H1 (cell line): ENCODE results near the gene RABEPK. TPM values are rescaled to one million over a fixed set of nuclear protein-coding genes. Genes with fewer than 3 reads are reported as not detected.

Experiments used
- ASH2L ChIP-seq: fragments of 200-600, 300-600 bp; sonication (generic); IDR thresholded peaks from one replicate; pipeline ENCODE4 v1.7.1; 2017; ENCODE audit warnings: low read length
- CBX5 ChIP-seq: fragments of 300-800, 300-1000 bp; sonication (generic); IDR thresholded peaks from 2 replicates; pipeline ENCODE4 v1.7.1; 2016; ENCODE audit warnings: antibody characterized with exemption, low read length, low read depth
- CEBPB ChIP-seq: IDR thresholded peaks from 2 replicates; pipeline ENCODE4 v1.6.1; 2012; ENCODE audit warnings: low read depth, low read length
- CTBP2 ChIP-seq: IDR thresholded peaks from 2 replicates; pipeline ENCODE4 v1.7.0; 2011; ENCODE audit warnings: borderline replicate concordance, mild to moderate bottlenecking, moderate library complexity, mixed read lengths, low read length; ENCODE audit not compliant: insufficient read depth, insufficient read length
- EGR1 ChIP-seq: IDR thresholded peaks from 2 replicates; pipeline ENCODE4 v1.6.1; 2011; ENCODE audit warnings: low read depth, low read length, borderline replicate concordance
- NRF1 ChIP-seq: IDR thresholded peaks from 2 replicates; pipeline ENCODE4 v1.6.1; 2011; ENCODE audit warnings: mild to moderate bottlenecking, low read depth, low read length, improper control_type of control experiment
- PHF8 ChIP-seq: fragments of 200-600 bp; sonication (generic); conservative IDR thresholded peaks from 2 replicates; pipeline ENCODE4 v1.7.1; 2012; ENCODE audit warnings: low read depth, mild to moderate bottlenecking, inconsistent platforms, low read length, moderate library complexity
- POLR2AphosphoS5 ChIP-seq: IDR thresholded peaks from 2 replicates; pipeline ENCODE4 v1.6.1; 2011; ENCODE audit warnings: low read depth, low read length
- RNF2 ChIP-seq: fragments of 200-900, 300-1000 bp; sonication (generic); IDR thresholded peaks from 2 replicates; pipeline ENCODE4 v1.7.1; 2016; ENCODE audit warnings: borderline replicate concordance, low read depth, mild to moderate bottlenecking, antibody characterized with exemption, low read length; ENCODE audit not compliant: poor library complexity, severe bottlenecking; ENCODE audit errors: missing control alignments
- SAP30 ChIP-seq: fragments of 300-600 bp; sonication (generic); IDR thresholded peaks from 2 replicates; pipeline ENCODE4 v1.7.1; 2012; ENCODE audit warnings: low read length, moderate library complexity, mild to moderate bottlenecking, inconsistent platforms; ENCODE audit not compliant: insufficient read depth, insufficient replicate concordance
- SIN3A ChIP-seq, 2 experiments: IDR thresholded peaks in 1 of 2; conservative IDR thresholded peaks in 1 of 2; 2 replicates each; pipeline ENCODE4 v1.6.1; 2011 to 2012; ENCODE audit warnings: low read length in 2 of 2, improper control_type of control experiment in 1 of 2, low read depth in 1 of 2, mild to moderate bottlenecking in 1 of 2
- SIRT6 ChIP-seq: IDR thresholded peaks from one replicate; pipeline ENCODE4 v1.7.1; 2012; ENCODE audit warnings: low read length, inconsistent platforms
- SUZ12 ChIP-seq: fragments of 200-600 bp; sonication (generic); IDR thresholded peaks from 2 replicates; pipeline ENCODE4 v1.6.1; 2012; ENCODE audit warnings: mild to moderate bottlenecking, inconsistent platforms, low read length, moderate library complexity, mixed read lengths
- TAF1 ChIP-seq: IDR thresholded peaks from 2 replicates; pipeline ENCODE4 v1.6.1; 2011; ENCODE audit warnings: mild to moderate bottlenecking, low read depth, low read length
- TBP ChIP-seq: IDR thresholded peaks from 2 replicates; pipeline ENCODE4 v1.6.1; 2011; ENCODE audit warnings: low read depth, low read length, improper control_type of control experiment
- YY1 ChIP-seq: IDR thresholded peaks from 2 replicates; pipeline ENCODE4 v1.6.1; 2011; ENCODE audit warnings: low read depth, mild to moderate bottlenecking, low read length
- polyA plus RNA-seq, 7 experiments: library from polyadenylated mRNA; depleted of rRNA in 3 of 7; stranded (reverse) in 5 of 7; unstranded in 2 of 7; fragments of >200 nt in 5 of 7; fragments of 200-250 nt in 2 of 7; gene quantifications; 1 replicate in 5 of 7; 2 replicates in 1 of 7; 4 replicates in 1 of 7; pipeline versions ENCODE4 v1.2.1 to v1.2.3, GENCODE V29; 2011 to 2013; ENCODE audit warnings: missing spikeins in 2 of 7, mixed read lengths in 2 of 7
- total RNA-seq: library from RNA; stranded (reverse); fragmentation: NEBNext Ultra II Directional; extraction: Animal tissue kit (Norgen Biotek cat#: 25700); gene quantifications from 2 replicates; pipeline ENCODE4 v1.2.1, GENCODE V29; 2021
- TF ChIP-seq, protein P1 (sequence below): IDR thresholded peaks from 2 replicates; pipeline ENCODE4 v1.6.1; 2012; ENCODE audit warnings: inconsistent platforms
- TF ChIP-seq, protein P2 (sequence below): IDR thresholded peaks from 2 replicates; pipeline ENCODE4 v1.6.1; 2011; ENCODE audit warnings: low read length, improper control_type of control experiment
- TF ChIP-seq, protein P3 (sequence below), 3 experiments: IDR thresholded peaks; 1 replicate in 2 of 3; 2 replicates in 1 of 3; pipeline versions ENCODE4 v1.5.1 to v1.6.1; 2011; ENCODE audit warnings: low read length in 3 of 3, mild to moderate bottlenecking in 3 of 3, inconsistent platforms in 2 of 3, low read depth in 1 of 3, moderate library complexity in 1 of 3; ENCODE audit not compliant: insufficient read depth in 1 of 3; ENCODE audit errors: control extremely low read depth in 1 of 3

The RABEPK gene
- total and polyA plus RNA-seq, 2 of the 8 experiments (the other 6 are each of a cell fraction or from before 2014, with no cell fraction given) = 26.3 to 34.3 TPM

DNA sequence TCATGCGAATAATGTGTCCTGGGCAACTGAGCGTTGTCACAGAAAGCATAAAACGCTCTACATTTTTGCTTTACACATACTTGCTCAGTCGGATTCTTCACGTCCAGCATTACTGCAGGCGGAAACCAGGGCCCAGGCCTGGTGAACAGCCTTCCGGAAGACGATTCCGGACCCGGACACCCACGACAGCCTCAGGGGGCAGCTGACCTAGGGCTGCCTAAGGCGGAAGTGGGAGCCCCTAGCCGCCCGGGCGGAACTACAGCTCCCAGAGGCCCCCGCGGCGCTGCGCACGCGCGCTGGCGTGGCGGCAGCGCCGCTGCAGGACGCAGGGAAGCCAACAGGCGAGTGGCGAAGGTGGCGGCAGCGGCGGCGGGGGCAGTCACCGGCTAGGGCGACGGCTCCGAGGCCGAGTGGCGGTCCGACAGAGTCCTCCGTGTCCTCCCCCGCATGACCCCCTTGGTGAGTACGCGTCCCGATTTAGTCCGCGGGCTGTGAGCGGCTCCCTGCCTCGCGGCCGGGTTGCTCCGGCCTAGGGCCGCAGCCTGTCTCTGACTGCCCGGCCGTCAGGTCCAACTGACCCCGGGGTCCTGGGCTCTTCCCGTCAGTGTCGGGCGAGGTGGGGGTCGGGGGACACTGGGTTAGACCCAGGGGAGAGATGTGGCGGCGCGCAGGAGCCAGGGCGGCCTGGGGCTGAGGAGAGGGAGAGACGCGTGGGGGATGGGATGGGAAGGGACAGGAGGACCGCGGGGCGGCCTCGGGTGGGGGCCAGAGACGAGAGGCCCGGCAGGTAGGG lies 61.4 kb downstream of the RABEPK start, which contains the start of gene GAPVD1 (continued):
- TF ChIP-seq TBP (peak; percentile 50; the same call in 1 of the 2 replicates), NRF1 (peak; percentile 91), SIN3A (conservative IDR thresholded peaks at IDR 0.05 in 1 of 2, IDR thresholded peaks at IDR 0.05 in 1 of 2; ENCODE audit: low read depth in 1 of 2, low read length in 2 of 2) (peak in 1 of 2 experiments; percentile 86; a peak in 1 of 4 replicates), RNF2 (no peak), EGR1 (no peak), CEBPB (no peak), POLR2AphosphoS5 (peak; percentile 72; the same call in 1 of the 2 replicates), SAP30 (no peak), ASH2L (peak; percentile 89), SUZ12 (no peak), TAF1 (peak; percentile 67; the same call in 1 of the 2 replicates), CBX5 (no peak), PHF8 (peak; percentile 66), CTBP2 (no peak), YY1 (peak; percentile 17; the same call in 1 of the 2 replicates), SIRT6 (no peak)
- TF ChIP-seq, protein P1, sequence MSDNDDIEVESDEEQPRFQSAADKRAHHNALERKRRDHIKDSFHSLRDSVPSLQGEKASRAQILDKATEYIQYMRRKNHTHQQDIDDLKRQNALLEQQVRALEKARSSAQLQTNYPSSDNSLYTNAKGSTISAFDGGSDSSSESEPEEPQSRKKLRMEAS = no peak; the same call in 1 of the 2 replicates
- TF ChIP-seq, protein P2, sequence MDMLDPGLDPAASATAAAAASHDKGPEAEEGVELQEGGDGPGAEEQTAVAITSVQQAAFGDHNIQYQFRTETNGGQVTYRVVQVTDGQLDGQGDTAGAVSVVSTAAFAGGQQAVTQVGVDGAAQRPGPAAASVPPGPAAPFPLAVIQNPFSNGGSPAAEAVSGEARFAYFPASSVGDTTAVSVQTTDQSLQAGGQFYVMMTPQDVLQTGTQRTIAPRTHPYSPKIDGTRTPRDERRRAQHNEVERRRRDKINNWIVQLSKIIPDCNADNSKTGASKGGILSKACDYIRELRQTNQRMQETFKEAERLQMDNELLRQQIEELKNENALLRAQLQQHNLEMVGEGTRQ = peak; percentile 65; the same call in 1 of the 2 replicates
- TF ChIP-seq, protein P3, sequence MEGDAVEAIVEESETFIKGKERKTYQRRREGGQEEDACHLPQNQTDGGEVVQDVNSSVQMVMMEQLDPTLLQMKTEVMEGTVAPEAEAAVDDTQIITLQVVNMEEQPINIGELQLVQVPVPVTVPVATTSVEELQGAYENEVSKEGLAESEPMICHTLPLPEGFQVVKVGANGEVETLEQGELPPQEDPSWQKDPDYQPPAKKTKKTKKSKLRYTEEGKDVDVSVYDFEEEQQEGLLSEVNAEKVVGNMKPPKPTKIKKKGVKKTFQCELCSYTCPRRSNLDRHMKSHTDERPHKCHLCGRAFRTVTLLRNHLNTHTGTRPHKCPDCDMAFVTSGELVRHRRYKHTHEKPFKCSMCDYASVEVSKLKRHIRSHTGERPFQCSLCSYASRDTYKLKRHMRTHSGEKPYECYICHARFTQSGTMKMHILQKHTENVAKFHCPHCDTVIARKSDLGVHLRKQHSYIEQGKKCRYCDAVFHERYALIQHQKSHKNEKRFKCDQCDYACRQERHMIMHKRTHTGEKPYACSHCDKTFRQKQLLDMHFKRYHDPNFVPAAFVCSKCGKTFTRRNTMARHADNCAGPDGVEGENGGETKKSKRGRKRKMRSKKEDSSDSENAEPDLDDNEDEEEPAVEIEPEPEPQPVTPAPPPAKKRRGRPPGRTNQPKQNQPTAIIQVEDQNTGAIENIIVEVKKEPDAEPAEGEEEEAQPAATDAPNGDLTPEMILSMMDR (IDR thresholded peaks at IDR 0.05; ENCODE audit: control extremely low read depth in 1 of 3, insufficient read depth in 1 of 3, low read depth in 1 of 3, low read length in 3 of 3) = peak; percentile 46 to 57 (median 54)
